ENCODE measurements around the gene CREBZF.

- TF ChIP-seq CTCF (IDR thresholded peaks at IDR 0.05), result no peak
- no peak for TF ChIP-seq EZH2 (IDR thresholded peaks at IDR 0.05; ENCODE audit: borderline replicate concordance, insufficient read depth, low read depth, low read length, poor library complexity, severe bottlenecking)
Measured at GRCh38 chr11:85672105-85672902, 7.4 kb upstream of the CREBZF start.

Data from B cell (primary cell).